ENCODE data around the gene GPN1.
"Not testable (repeated sequence)": the region's sequence is repeated elsewhere in the genome, so short reads cannot be mapped to it uniquely, and the experiment has no call there.

Gene GPN1

DNA sequence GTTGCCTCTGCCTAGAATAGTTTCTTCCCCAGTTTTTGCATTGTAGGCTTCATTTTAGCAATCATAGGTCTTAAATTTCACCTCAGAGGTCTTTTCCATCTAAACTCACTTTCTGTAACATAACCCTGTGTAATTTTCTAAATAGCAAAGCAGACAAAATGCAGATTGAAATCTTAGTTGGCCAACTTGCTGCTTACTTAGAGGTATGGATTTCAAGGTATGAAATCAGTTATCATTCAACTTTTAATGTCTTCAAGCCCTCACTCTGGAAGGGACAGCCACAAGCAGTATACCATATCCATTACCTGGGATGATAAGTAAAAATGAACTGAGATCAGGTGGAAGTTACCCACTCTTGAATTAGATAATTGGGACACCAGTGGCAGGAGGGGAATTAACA, 3.9 kb upstream of the GPN1 start:
- TF ChIP-seq SPI1 (IDR thresholded peaks at IDR 0.05; ENCODE audit: low read depth, low read length) (no peak), TAF1 (IDR thresholded peaks at IDR 0.05; ENCODE audit: low read depth, low read length) (no peak), POLR2A (IDR thresholded peaks at IDR 0.05; ENCODE audit: low read depth, low read length) (no peak), POLR2AphosphoS5 (IDR thresholded peaks at IDR 0.05; ENCODE audit: low read depth, low read length) (no peak), POU2F2 (IDR thresholded peaks at IDR 0.05; ENCODE audit: low read depth, low read length) (no peak), PAX5 (IDR thresholded peaks at IDR 0.05; ENCODE audit: insufficient read depth, low read length, severe bottlenecking) (no peak)
- no peak for FAIRE-seq

DNA sequence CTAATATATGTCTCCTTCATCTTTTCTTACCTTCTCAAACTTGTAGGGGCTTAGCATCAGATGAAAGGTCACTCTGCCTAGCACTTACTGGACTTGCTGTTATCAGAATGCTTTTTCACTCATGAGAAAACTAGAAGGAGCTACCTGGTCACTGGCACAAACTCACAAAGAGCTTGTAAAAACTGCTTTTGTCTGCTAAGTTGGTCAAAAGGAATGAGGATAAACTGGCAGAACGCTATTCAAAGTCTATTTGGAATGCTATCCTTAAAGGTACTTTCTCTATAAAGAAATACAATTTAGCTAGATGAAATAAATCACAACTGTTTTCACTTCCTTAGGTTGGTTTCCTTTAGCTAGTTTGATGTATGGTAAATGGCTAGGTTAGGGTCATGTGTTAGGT, 2.5 kb upstream of the GPN1 start:
- not testable (repeated sequence) for FAIRE-seq; DNase-seq (ENCODE audit: insufficient read length, low spot score)

More for the DNA sequence above, 3.9 kb upstream of the GPN1 start:
- DNase-seq (ENCODE audit: insufficient read length, low spot score), result no peak

DNA sequence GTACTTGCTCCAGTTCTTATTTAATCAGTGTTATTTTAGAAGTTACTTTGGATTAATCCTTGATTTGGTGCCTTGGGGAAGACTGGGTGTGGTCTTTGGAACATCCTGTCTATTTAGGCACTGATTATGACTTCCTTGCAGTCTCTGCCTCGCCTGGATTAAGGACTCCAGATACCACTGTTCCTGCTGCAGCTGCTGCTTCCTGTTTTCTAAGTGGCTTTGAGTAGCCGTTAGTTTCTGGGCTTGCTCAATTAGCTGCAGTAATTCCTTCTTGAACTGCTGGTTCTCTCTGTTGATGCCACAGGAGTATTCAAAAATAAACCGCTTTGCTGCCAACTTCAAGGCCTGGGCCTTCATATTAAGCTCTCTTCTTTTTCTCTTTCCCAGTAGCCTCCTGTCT, 1.9 kb upstream of the GPN1 start:
- FAIRE-seq, result not testable (repeated sequence)

DNA sequence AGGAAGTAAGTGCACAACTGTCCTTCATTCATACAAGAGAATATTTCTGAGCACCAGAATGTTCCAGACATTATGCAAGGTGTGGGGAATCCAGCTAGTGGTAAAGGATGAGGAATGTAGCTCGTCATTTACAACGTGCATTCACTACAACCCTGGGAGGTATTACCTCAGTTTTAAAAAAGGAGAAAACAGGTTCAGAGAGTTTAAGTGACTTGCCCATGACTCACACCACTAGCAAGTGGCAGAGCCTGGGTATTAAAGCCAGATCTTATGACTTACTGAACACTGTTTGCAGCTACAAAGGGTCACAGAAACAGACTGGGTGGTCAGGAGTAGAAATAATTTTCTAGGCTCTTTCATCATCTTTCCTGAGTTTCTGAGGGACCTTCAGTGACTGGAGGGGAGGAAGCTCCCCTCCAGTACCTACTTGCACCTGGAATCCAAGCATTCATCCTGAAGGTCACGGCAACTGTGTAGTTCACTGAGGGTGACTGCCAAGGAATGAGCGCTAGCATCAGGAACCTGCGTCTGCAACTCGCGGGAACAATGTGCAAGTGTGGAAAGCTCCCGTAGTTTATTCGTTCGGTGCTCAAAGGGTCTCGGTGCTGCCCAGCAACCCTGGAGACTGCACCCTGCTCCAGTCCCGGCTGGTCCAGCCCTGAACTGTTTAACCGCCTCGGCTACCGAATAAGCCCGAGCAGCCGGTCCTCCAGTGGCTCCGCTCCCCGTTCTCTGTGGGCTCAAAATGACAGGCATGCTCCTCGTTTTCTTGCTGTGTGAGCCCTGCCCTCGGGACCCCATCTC, 685 bp upstream of the GPN1 start:
- DNase-seq (ENCODE audit: insufficient read length, low spot score) (peak; percentile 10), FAIRE-seq (no peak)
- TF ChIP-seq POLR2AphosphoS5 (IDR thresholded peaks at IDR 0.05; ENCODE audit: low read depth, low read length), result no peak

More for the DNA sequence above, 1.9 kb upstream of the GPN1 start:
- not testable (repeated sequence) for DNase-seq (ENCODE audit: insufficient read length, low spot score)

DNA sequence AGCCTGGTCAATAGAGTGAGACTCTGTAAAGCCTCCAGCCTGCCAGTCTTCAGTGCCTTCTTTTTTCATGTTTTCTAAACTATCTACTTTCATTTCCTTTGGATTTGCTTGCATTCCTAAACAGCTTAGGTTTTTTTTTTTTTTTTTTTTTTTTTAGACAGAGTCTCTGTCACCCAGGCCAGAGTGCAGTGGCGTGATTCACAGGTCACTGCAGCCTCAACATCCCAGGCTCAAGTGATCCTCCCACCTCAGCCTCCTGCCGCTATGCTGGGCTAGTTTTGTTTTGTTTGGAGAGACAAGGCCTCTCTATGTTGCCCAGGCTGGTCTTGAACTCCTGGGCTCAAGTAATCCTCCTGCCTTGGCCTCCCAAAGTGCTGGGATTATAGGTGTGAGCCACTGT, 1.4 kb downstream of the GPN1 start:
- not testable (repeated sequence) for DNase-seq (ENCODE audit: insufficient read length, low spot score); FAIRE-seq

DNA sequence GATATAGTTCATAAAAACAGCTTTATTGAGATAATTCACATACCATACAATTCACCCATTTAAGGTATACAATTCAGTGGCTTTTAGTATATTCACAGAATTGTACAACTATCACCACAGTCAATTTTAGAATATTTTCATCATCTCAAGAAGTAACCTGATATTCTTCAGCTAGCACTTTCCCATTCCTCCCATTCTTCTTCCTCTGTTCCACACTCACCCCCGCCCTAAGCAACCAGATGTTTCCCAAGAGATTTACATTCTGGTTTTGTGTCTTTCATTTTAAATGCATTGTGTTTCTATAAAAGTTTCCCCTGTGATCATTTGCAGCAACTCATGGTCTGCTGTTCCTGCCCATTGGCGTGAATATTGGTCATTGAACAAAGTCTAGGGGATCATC, 5.4 kb downstream of the GPN1 start:
- FAIRE-seq, result no peak
- TF ChIP-seq POLR2A (IDR thresholded peaks at IDR 0.05; ENCODE audit: low read depth, low read length) (no peak), SPI1 (IDR thresholded peaks at IDR 0.05; ENCODE audit: low read depth, low read length) (no peak), POU2F2 (IDR thresholded peaks at IDR 0.05; ENCODE audit: low read depth, low read length) (no peak), TAF1 (IDR thresholded peaks at IDR 0.05; ENCODE audit: low read depth, low read length) (no peak), POLR2AphosphoS5 (IDR thresholded peaks at IDR 0.05; ENCODE audit: low read depth, low read length) (no peak), PAX5 (IDR thresholded peaks at IDR 0.05; ENCODE audit: insufficient read depth, low read length, severe bottlenecking) (no peak)
- DNase-seq (ENCODE audit: insufficient read length, low spot score), result no peak

DNA sequence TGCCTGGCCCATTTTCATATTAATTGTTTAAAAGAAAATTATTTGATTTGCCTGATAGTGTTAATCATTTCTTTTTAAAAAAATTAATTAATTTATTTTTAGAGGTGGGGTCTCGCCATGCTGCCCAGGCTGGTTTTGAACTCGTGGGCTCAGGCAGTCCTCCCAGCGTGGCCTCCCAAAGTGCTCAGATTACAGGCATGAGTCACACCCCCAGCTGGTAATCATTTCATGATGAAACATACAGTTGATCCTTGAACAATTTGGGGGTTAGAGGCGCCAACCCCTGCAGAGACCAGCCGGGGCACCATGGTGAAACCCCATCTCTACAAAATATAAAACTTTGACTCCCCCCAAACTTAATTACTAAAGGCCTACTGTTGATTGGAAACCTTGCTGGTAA, 7.9 kb downstream of the GPN1 start:
- DNase-seq (ENCODE audit: insufficient read length, low spot score) (no peak), FAIRE-seq (no peak)
- TF ChIP-seq SPI1 (IDR thresholded peaks at IDR 0.05; ENCODE audit: low read depth, low read length), result no peak

DNA sequence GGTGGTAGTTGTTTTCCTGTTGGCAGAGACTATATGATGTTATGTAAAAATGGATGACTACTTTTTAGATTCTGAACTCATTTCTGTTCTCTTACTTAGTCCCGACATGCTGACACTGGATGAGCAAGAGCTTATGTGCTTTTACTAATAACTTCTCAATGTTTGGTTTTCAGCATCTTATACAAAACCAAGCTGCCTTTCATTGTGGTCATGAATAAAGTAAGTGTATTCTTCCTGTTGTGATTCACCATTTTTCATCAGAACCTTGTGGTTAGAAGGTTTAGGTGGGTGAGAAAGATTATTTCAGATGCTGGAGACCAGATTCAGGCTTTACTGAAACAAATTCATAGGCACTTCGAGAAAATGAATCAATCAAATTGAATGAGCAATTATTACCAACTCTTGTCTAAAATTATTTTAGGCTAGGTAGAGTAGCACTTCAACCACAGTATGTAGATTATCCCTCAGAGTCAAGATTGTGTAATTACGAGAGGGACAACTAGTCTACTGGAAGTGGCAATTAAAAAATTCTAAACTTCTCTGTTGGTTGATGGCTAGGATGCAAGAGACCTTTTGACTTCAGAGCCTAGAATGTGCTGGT, 9.3 kb downstream of the GPN1 start:
- FAIRE-seq, result no peak
- DNase-seq (ENCODE audit: insufficient read length, low spot score), result no peak
- no peak for TF ChIP-seq TAF1 (IDR thresholded peaks at IDR 0.05; ENCODE audit: low read depth, low read length)
- TF ChIP-seq POLR2AphosphoS5 (IDR thresholded peaks at IDR 0.05; ENCODE audit: low read depth, low read length), result no peak
- no peak for TF ChIP-seq SPI1 (IDR thresholded peaks at IDR 0.05; ENCODE audit: low read depth, low read length)
- no peak for TF ChIP-seq POU2F2 (IDR thresholded peaks at IDR 0.05; ENCODE audit: low read depth, low read length)
- TF ChIP-seq POLR2A (IDR thresholded peaks at IDR 0.05; ENCODE audit: low read depth, low read length), result no peak
- TF ChIP-seq PAX5 (IDR thresholded peaks at IDR 0.05; ENCODE audit: insufficient read depth, low read length, severe bottlenecking), result no peak

DNA sequence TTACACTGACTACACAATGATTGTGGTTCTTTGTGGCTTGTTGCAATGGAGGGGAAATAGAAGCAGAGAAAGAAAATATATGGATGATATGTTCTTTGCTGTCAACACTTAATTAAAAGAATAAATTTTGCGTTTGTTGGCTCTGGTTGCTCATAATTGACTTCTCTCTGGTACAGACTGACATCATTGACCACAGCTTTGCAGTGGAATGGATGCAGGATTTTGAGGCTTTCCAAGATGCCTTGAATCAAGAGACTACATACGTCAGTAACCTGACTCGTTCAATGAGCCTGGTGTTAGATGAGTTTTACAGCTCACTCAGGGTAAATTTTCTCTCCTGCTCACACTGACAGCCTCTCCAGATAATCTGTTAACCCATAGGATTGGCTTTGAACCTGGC, 9.9 kb downstream of the GPN1 start:
- FAIRE-seq, result no peak
- TF ChIP-seq PAX5 (IDR thresholded peaks at IDR 0.05; ENCODE audit: insufficient read depth, low read length, severe bottlenecking) (no peak), SPI1 (IDR thresholded peaks at IDR 0.05; ENCODE audit: low read depth, low read length) (no peak), POU2F2 (IDR thresholded peaks at IDR 0.05; ENCODE audit: low read depth, low read length) (no peak), POLR2AphosphoS5 (IDR thresholded peaks at IDR 0.05; ENCODE audit: low read depth, low read length) (no peak), TAF1 (IDR thresholded peaks at IDR 0.05; ENCODE audit: low read depth, low read length) (no peak), POLR2A (IDR thresholded peaks at IDR 0.05; ENCODE audit: low read depth, low read length) (no peak)

DNA sequence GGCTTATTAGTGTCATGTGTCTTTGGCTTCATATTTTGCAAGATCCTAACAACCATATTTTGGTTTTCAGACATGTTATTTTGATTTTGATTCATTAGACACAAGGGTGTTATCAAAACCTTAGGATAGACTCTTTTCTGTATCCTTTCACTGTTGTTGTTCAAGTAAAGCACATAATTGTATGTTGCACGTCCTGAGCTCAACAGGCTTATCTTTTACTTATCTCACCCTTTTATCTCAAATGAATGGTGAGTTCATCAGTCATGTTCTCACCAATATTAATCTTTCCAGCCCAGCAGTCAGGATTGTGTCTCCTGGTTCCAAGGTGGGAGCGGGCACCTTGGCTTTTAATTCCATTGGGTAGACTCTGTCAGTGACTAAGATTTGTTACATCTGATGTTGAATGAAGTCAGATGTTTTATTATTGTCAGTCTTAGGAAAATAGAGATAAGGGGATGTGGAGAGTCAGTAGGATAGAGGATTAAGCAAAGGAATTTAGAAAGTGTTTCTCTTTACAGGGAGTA, 11.9 kb downstream of the GPN1 start:
- FAIRE-seq (no peak), DNase-seq (ENCODE audit: insufficient read length, low spot score) (no peak)
- TF ChIP-seq SPI1 (IDR thresholded peaks at IDR 0.05; ENCODE audit: low read depth, low read length) (no peak), POU2F2 (IDR thresholded peaks at IDR 0.05; ENCODE audit: low read depth, low read length) (no peak), POLR2AphosphoS5 (IDR thresholded peaks at IDR 0.05; ENCODE audit: low read depth, low read length) (no peak), TAF1 (IDR thresholded peaks at IDR 0.05; ENCODE audit: low read depth, low read length) (no peak)

More for the DNA sequence above, 9.9 kb downstream of the GPN1 start:
- no peak for DNase-seq (ENCODE audit: insufficient read length, low spot score)

DNA sequence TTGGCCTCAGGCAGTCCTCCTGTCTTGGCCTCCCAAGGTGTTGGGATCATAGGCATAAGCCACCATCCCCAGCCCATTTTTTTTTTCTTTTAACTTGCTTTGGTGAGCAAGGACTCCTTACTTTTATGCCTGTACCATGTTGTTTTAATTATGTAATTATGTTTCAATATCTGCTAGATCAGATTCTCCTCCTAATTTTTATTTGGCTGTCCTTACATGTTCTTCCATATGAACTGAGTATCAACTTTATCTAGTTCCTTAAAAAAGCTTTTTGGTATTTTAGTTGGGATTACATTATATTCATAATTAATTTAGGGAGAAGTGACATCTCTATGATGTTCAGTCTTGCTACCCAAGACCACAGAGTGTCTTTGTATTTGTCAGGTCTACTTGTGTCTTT, 16.3 kb downstream of the GPN1 start:
- DNase-seq (ENCODE audit: insufficient read length, low spot score) (no peak), FAIRE-seq (no peak)
- TF ChIP-seq POLR2A (IDR thresholded peaks at IDR 0.05; ENCODE audit: low read depth, low read length) (no peak), PAX5 (IDR thresholded peaks at IDR 0.05; ENCODE audit: insufficient read depth, low read length, severe bottlenecking) (no peak), POLR2AphosphoS5 (IDR thresholded peaks at IDR 0.05; ENCODE audit: low read depth, low read length) (no peak)

Data from GM12891 (cell line).